Keratinocyte (primary cell): Measurements from ENCODE around the gene OR5K2. TPM values are rescaled to one million over a fixed set of nuclear protein-coding genes. Genes with fewer than 3 reads are reported as not detected.

Experiments used
- DNase-seq: peaks from one replicate; pipeline ENCODE4 v3.0.0-alpha.2; 2011; ENCODE audit warnings: low read depth, missing footprints, low spot score
- FAIRE-seq: peaks from 2 replicates; lab custom pipeline; 2011; peaks lifted over from hg19 to GRCh38; lab: Jason Lieb, UNC
- H2AFZ ChIP-seq: 2 replicates; pipeline ENCODE4 v1.6.0; 2012; ENCODE audit warnings: low read length, control low read depth, inconsistent platforms; ENCODE audit not compliant: control insufficient read depth
- H3K27ac ChIP-seq: 2 replicates; pipeline ENCODE4 v1.5.1; 2011; ENCODE audit warnings: low read length; ENCODE audit not compliant: control insufficient read depth, insufficient read depth
- H3K27me3 ChIP-seq: 3 replicates; pipeline ENCODE4 v1.6.0; 2011; ENCODE audit warnings: low read length; ENCODE audit not compliant: control insufficient read depth, insufficient read depth; ENCODE audit errors: extremely low read depth
- H3K36me3 ChIP-seq, 2 experiments: 2 replicates in 1 of 2; 3 replicates in 1 of 2; pipeline ENCODE4 v1.5.1; 2011; ENCODE audit warnings: low read length in 2 of 2, mild to moderate bottlenecking in 1 of 2; ENCODE audit not compliant: control insufficient read depth in 2 of 2, insufficient read depth in 2 of 2; ENCODE audit errors: extremely low read depth in 1 of 2
- H3K4me1 ChIP-seq: 3 replicates; pipeline ENCODE4 v1.5.1; 2011; ENCODE audit warnings: low read length; ENCODE audit not compliant: control insufficient read depth, insufficient read depth; ENCODE audit errors: extremely low read depth
- H3K4me2 ChIP-seq: 3 replicates; pipeline ENCODE4 v1.6.0; 2011; ENCODE audit warnings: low read depth, low read length; ENCODE audit not compliant: control insufficient read depth, insufficient read depth; ENCODE audit errors: extremely low read depth
- H3K4me3 ChIP-seq, 3 experiments: fragments of 200-600 bp in 1 of 3; sonication (generic) in 1 of 3; 2 replicates in 2 of 3; 3 replicates in 1 of 3; pipeline ENCODE4 v1.5.1; 2011 to 2016; ENCODE audit warnings: low read length in 3 of 3, mild to moderate bottlenecking in 3 of 3, control low read depth in 2 of 3, inconsistent platforms in 1 of 3, low read depth in 1 of 3, mixed read lengths in 1 of 3, mixed run types in 1 of 3, moderate library complexity in 1 of 3; ENCODE audit not compliant: control insufficient read depth in 2 of 3, insufficient read depth in 2 of 3; ENCODE audit errors: extremely low read depth in 1 of 3
- H3K79me2 ChIP-seq: 2 replicates; pipeline ENCODE4 v1.6.0; 2012; ENCODE audit warnings: low read length; ENCODE audit not compliant: control insufficient read depth, insufficient read depth
- H3K9ac ChIP-seq: 3 replicates; pipeline ENCODE4 v1.6.0; 2011; ENCODE audit warnings: low read length; ENCODE audit not compliant: control insufficient read depth, insufficient read depth; ENCODE audit errors: extremely low read depth
- H3K9me1 ChIP-seq: 3 replicates; pipeline ENCODE4 v1.6.0; 2011; ENCODE audit warnings: low read length; ENCODE audit not compliant: control insufficient read depth, insufficient read depth; ENCODE audit errors: extremely low read depth
- H3K9me3 ChIP-seq: 2 replicates; pipeline ENCODE4 v1.5.1; 2012; ENCODE audit warnings: low read depth, low read length; ENCODE audit not compliant: control insufficient read depth
- H4K20me1 ChIP-seq: 3 replicates; pipeline ENCODE4 v1.6.0; 2011; ENCODE audit warnings: low read length; ENCODE audit not compliant: control insufficient read depth, insufficient read depth; ENCODE audit errors: extremely low read depth
- EZH2 ChIP-seq: IDR thresholded peaks from one replicate; pipeline ENCODE4 v1.6.1; 2012; ENCODE audit warnings: inconsistent platforms, mild to moderate bottlenecking, low read length, moderate library complexity
- dilution Hi-C: fragments of 300-500 bp; cut with MboI; formaldehyde crosslinking; loops from one replicate; pipeline ENCODE4 v1.7.0; 2020; ENCODE audit warnings: low sequenced_read_pairs; ENCODE audit not compliant: extremely low pct_ligation_motif_present
- polyA plus RNA-seq, 5 experiments: library from polyadenylated mRNA; depleted of rRNA in 3 of 5; stranded (reverse) in 3 of 5; stranded (forward) in 1 of 5; unstranded in 1 of 5; fragments of >200 nt; gene quantifications; 1 replicate in 1 of 5; 2 replicates in 3 of 5; 3 replicates in 1 of 5; pipeline versions ENCODE4 v1.2.1 to v1.2.3, GENCODE V29; 2011 to 2012; ENCODE audit warnings: missing spikeins in 2 of 5, low read depth in 1 of 5, low replicate concordance in 1 of 5
- TF ChIP-seq, protein P1 (sequence below), 3 experiments: IDR thresholded peaks in 1 of 3; conservative IDR thresholded peaks in 1 of 3; optimal IDR thresholded peaks in 1 of 3; 2 replicates in 2 of 3; 3 replicates in 1 of 3; pipeline versions ENCODE3 to v1.5.1; 2011; ENCODE audit warnings: low read length in 3 of 3, mild to moderate bottlenecking in 3 of 3, moderate library complexity in 2 of 3, control low read depth in 1 of 3, inconsistent platforms in 1 of 3; ENCODE audit not compliant: insufficient read depth in 2 of 3; ENCODE audit errors: extremely low read depth in 1 of 3

Gene OR5K2
- polyA plus RNA-seq, 1 donor (not counting 4 experiments of a cell fraction or from before 2014, with no cell fraction given) = not detected

DNA sequence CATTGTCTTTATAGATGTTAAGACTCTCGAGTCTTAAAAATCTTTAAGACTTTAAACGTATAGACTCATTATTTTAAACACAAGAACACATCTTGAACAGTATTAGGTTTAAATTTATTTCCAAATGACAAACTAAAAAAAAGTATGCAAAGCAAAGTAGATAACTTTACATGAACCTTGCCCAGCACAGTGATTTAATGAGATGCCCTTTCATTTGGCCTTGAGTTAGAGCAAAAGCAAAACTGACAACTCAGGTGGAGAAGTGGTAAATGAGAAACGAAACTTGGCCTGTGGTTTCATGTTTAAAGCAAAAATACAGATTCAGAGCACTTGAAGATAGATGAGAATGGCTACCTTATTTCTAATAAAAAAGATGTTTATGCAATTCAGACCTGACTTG, 42.9 kb downstream of the OR5K2 start:
- Histone ChIP-seq H3K4me2 (no peak overlapping the region), H3K9me1 (no peaks in the 10 kb centered on the region), H3K79me2 (no peaks in the 10 kb centered on the region), H2AFZ (no peak overlapping the region), H3K9me3 (no peaks in the 10 kb centered on the region), H3K9ac (no peak overlapping the region), H3K36me3 (no peaks in the 10 kb centered on the region), H3K27ac (no peak overlapping the region), H3K4me3 (no peak overlapping the region), H3K4me1 (peaks cover 2% of the 10 kb centered on the region), H3K27me3 (no peaks in the 10 kb centered on the region), H4K20me1 (no peaks in the 10 kb centered on the region)
- no peak for TF ChIP-seq EZH2
- TF ChIP-seq, protein P1, sequence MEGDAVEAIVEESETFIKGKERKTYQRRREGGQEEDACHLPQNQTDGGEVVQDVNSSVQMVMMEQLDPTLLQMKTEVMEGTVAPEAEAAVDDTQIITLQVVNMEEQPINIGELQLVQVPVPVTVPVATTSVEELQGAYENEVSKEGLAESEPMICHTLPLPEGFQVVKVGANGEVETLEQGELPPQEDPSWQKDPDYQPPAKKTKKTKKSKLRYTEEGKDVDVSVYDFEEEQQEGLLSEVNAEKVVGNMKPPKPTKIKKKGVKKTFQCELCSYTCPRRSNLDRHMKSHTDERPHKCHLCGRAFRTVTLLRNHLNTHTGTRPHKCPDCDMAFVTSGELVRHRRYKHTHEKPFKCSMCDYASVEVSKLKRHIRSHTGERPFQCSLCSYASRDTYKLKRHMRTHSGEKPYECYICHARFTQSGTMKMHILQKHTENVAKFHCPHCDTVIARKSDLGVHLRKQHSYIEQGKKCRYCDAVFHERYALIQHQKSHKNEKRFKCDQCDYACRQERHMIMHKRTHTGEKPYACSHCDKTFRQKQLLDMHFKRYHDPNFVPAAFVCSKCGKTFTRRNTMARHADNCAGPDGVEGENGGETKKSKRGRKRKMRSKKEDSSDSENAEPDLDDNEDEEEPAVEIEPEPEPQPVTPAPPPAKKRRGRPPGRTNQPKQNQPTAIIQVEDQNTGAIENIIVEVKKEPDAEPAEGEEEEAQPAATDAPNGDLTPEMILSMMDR (optimal IDR thresholded peaks at IDR 0.05 in 1 of 3, IDR thresholded peaks at IDR 0.05 in 1 of 3, conservative IDR thresholded peaks at IDR 0.05 in 1 of 3; ENCODE audit: extremely low read depth in 1 of 3, insufficient read depth in 2 of 3, low read length in 3 of 3) = no peak
- DNase-seq = no peak
- no peak for FAIRE-seq
- dilution Hi-C loops = no loop called here

DNA sequence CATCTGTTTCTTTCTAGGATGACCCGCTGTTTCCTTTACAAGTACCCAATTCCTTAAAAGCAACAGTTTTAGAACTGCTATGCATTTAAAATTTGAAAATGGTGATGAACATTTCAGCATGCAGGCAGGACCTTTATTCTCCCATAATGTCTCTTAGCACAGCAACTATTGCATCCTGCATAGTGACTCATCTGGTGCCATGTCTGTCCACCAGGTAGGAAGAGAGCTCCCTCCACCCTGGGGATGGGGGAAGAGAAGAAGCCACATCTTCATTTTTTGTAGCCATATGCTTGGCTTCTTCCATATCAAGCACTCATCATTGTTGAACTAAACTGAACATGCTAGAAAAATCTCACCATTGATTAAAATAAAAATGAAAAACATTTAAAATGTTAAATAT, 44.2 kb downstream of the OR5K2 start:
- no peaks in the 10 kb centered on the region for H3K9me3 ChIP-seq
- no peak overlapping the region for H3K9ac ChIP-seq
- dilution Hi-C loops = no loop called here
- H3K4me3 ChIP-seq = no peak overlapping the region
- peaks cover 2% of the 10 kb centered on the region for H3K4me1 ChIP-seq
- H2AFZ ChIP-seq = no peak overlapping the region
- H3K27ac ChIP-seq = no peak overlapping the region
- H4K20me1 ChIP-seq = no peaks in the 10 kb centered on the region
- H3K9me1 ChIP-seq = no peaks in the 10 kb centered on the region
- no peaks in the 10 kb centered on the region for H3K36me3 ChIP-seq
- no peak overlapping the region for H3K4me2 ChIP-seq
- FAIRE-seq = peak; percentile 53
- H3K27me3 ChIP-seq = no peaks in the 10 kb centered on the region
- DNase-seq = no peak
- no peaks in the 10 kb centered on the region for H3K79me2 ChIP-seq
- no peak for TF ChIP-seq EZH2
- TF ChIP-seq, protein P1 (optimal IDR thresholded peaks at IDR 0.05 in 1 of 3, IDR thresholded peaks at IDR 0.05 in 1 of 3, conservative IDR thresholded peaks at IDR 0.05 in 1 of 3; ENCODE audit: extremely low read depth in 1 of 3, insufficient read depth in 2 of 3, low read length in 3 of 3) = no peak
